NCI-H1930 (cell line): ENCODE data around the gene ARMH2.
"Not testable (repeated sequence)": the region's sequence is repeated elsewhere in the genome, so short reads cannot be mapped to it uniquely, and the experiment has no call there.

Experiments
- DNase-seq, 2 experiments: peaks; one replicate each; lab custom pipeline; 2025; lab: John Stamatoyannopoulos, UW

The ARMH2 gene

DNA sequence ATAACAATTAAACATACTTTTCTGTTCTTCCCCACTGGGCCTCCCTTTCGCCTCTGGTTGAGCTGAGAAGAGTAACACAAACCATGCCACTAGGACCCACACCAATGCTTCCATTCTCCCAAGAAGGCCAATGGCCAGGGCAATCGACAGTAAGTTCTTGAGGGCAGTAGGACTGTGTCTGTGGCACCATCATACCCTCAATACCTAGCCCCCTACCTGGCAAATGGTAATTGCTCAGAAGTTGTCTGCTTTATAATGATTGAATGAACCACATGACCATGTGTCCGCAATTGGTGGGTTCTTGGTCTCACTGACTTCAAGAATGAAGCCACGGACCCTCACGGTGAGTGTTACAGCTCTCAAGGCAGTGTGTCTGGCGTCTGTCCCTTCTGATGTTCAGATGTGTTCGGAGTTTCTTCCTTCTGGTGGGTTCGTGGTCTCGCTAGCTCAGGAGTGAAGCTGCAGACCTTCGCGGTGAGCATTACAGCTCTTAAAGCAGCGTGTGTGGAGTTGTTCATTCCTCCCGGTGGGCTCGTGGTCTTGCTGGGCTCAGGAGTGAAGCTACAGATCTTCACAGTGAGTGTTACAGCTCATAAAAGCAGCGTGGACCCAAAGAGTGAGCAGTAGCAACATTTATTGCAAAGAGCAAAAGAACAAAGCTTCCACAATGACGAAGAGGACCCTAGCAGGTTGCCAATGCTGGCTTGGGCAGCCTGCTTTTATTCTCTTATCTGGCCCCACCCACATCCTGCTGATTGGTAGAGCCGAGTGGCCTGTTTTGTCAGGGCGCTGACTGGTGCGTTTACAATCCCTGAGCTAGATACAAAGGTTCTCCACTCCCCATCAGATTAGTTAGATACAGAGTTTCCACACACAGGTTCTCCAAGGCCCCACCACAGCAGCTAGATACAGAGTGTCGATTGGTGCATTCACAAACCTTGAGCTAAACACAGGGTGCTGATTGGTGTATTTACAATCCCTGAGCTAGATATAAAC lies 33.6 kb downstream of the ARMH2 start:
- DNase-seq, result not testable (repeated sequence)

GRCh38 chr6:24763578-24763977 lies 35.1 kb downstream of the ARMH2 start:
- DNase-seq, result no peak

GRCh38 chr6:24761851-24762250 lies 36.9 kb downstream of the ARMH2 start:
- no peak for DNase-seq

DNA sequence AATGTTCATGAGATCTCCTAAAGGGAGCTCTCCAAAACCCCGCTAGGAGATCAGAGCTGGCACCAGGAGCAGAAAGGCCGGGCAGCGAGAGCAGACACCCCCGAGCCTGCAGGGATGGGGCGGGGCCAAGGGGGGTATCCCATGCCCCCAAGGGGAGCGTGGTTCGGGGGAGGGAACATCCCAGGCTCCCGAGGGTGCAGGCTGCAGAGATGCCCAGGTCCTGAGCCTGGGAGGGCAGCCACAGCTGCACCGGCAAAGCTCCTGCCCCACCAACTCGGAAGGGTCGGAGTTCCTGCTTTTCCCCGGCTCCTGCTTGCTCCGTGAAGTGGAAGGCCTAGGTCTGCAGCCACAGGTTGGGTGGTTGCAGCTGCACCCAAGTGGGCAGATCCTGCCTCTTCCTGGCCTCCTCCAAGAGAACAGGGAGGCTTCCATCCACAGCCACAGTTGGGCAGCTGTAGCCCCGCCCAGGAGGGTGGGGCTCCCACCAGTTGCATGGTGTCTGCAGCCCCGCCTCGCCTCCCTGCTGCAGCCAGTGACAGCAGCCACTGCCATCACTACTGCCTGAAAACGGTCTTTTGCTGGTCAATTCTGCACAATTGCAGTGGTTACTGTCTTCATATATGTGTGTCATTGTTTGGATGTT lies 37.4 kb downstream of the ARMH2 start:
- DNase-seq, result no peak

DNA sequence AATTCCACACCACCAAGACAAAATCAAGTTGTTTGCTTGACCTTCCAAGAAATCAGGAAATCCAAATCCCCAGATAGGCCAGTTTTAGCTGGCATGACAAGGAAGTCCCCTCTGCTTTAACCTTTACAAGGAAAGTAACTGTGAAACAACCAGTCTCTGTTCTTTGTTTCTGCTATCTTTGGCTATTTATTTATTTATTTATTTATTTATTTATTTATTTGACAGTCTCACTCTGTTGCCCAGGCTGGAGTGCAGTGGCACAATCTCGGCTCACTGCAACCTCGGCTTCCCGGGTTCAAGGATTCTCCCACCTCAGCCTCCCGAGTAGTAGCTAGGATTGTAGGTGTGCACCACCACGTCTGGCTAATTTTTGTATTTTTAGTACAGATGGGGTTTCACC lies 38.5 kb downstream of the ARMH2 start:
- no peak for DNase-seq

GRCh38 chr6:24759718-24760117 lies 39.0 kb downstream of the ARMH2 start:
- no peak for DNase-seq

DNA sequence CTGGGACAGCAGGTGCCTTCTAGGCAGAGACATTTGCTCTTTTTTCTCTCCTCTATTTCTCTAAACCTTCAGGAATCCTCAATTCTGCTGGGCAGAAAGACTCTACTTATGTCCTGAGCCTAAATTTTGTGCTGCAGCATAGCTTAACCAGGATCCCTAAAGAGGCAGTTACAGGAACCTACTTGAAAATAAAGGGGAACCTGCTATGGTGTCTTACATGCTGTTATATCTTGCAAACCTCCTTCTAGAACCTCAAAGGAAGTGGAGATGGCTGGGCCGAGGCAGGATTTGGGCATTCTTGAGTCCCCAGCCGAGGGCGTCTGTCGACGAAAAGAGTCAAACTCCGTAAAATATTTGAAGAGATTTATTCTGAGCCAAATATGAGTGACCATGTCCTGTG lies 41.1 kb downstream of the ARMH2 start:
- DNase-seq, result no peak

GRCh38 chr6:24755279-24755678 lies 43.4 kb downstream of the ARMH2 start:
- DNase-seq, result no peak

DNA sequence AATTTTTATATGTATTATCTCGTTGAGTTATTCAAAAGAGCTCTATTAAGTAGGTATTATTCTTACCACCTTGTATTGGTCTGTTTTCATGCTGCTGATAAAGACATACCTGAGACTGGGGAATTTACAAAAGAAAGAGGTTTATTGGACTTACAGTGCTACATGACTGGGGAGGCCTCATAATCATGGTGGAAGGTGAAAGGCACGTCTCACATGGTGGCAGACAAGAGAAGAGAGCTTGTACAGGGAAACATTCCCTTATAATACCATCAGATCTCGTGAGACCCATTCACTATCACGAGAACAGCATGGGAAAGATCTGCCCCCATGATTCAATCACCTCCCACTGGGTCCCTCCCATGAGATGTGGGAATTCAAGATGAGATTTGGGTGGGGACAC lies 44.3 kb downstream of the ARMH2 start:
- not testable (repeated sequence) for DNase-seq

GRCh38 chr6:24753545-24753944 lies 45.2 kb downstream of the ARMH2 start:
- DNase-seq, result no peak

GRCh38 chr6:24752917-24753492 lies 45.7 kb downstream of the ARMH2 start:
- DNase-seq, result no peak

- no peak for DNase-seq
Observed at GRCh38 chr6:24752503-24752902, 46.2 kb downstream of the ARMH2 start.

DNA sequence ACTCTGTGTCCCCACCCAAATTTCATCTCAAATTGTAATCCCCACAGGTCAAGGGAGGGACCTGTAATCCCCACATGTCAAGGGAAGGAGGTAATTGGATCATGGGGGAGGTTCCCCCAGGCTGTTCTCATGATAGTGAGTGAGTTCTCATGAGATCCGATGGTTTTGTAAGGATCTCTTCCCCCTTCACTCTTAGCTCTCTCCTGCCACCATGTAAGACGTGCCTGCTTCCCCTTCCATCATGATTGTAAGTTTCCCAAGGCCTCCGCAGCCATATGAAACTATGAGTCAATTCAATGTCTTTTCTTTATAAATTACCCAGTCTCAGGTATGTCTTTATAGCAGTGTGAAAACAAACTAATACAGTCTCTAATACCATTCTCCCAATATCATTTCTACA lies 47.8 kb downstream of the ARMH2 start:
- not testable (repeated sequence) for DNase-seq

- no peak for DNase-seq
Observed at GRCh38 chr6:24749297-24749696, 49.4 kb downstream of the ARMH2 start.
